Fibroblast of lung (primary cell): Measurements from ENCODE around the gene MEGF10. TPM values are rescaled to one million over a fixed set of nuclear protein-coding genes. Genes with fewer than 3 reads are reported as not detected.

Source experiments
- DNase-seq, 2 donors: peaks; one replicate each; pipeline versions ENCODE4 v3.0.0 to v3.0.0-alpha.2; 2010; ENCODE audit warnings: low read depth in 2 of 2
- H2AFZ ChIP-seq: 2 replicates; pipeline ENCODE4 v1.5.1; 2012; ENCODE audit warnings: low read length, control low read depth, inconsistent platforms
- H3K27ac ChIP-seq: 2 replicates; pipeline ENCODE4 v1.5.1; 2011; ENCODE audit warnings: low read length, control low read depth; ENCODE audit not compliant: insufficient read depth
- H3K27me3 ChIP-seq: 2 replicates; pipeline ENCODE4 v1.5.1; 2011; ENCODE audit warnings: mild to moderate bottlenecking, low read length; ENCODE audit not compliant: control insufficient read depth, insufficient read depth
- H3K36me3 ChIP-seq: 2 replicates; pipeline ENCODE4 v1.5.1; 2011; ENCODE audit warnings: low read length; ENCODE audit not compliant: control insufficient read depth, insufficient read depth
- H3K4me1 ChIP-seq: 2 replicates; pipeline ENCODE4 v1.5.1; 2011; ENCODE audit warnings: low read length; ENCODE audit not compliant: control insufficient read depth, insufficient read depth; ENCODE audit errors: extremely low read depth
- H3K4me2 ChIP-seq: 2 replicates; pipeline ENCODE4 v1.5.1; 2011; ENCODE audit warnings: low read length, control low read depth; ENCODE audit not compliant: insufficient read depth; ENCODE audit errors: extremely low read depth
- H3K4me3 ChIP-seq, 4 experiments: fragments of 200-600 bp in 1 of 4; sonication (generic) in 1 of 4; replicated peaks in 1 of 4; 2 replicates each; pipeline ENCODE4 v1.5.1; 2011 to 2016; ENCODE audit warnings: low read length in 4 of 4, low read depth in 3 of 4, mild to moderate bottlenecking in 3 of 4, control low read depth in 2 of 4, inconsistent platforms in 1 of 4, mixed read lengths in 1 of 4; ENCODE audit not compliant: insufficient read depth in 1 of 4; ENCODE audit errors: control extremely low read depth in 1 of 4
- H3K79me2 ChIP-seq: 2 replicates; pipeline ENCODE4 v1.5.1; 2012; ENCODE audit warnings: mild to moderate bottlenecking, low read length, inconsistent platforms; ENCODE audit not compliant: control insufficient read depth, insufficient read depth
- H3K9ac ChIP-seq: 2 replicates; pipeline ENCODE4 v1.5.1; 2011; ENCODE audit warnings: mild to moderate bottlenecking, low read length, control low read depth; ENCODE audit not compliant: insufficient read depth
- H3K9me3 ChIP-seq: 2 replicates; pipeline ENCODE4 v1.5.1; 2012; ENCODE audit warnings: low read depth, low read length; ENCODE audit not compliant: control insufficient read depth, insufficient read depth
- H4K20me1 ChIP-seq: 2 replicates; pipeline ENCODE4 v1.5.1; 2011; ENCODE audit warnings: low read length; ENCODE audit not compliant: control insufficient read depth, insufficient read depth; ENCODE audit errors: extremely low read depth
- EZH2 ChIP-seq: IDR thresholded peaks from 2 replicates; pipeline ENCODE4 v1.5.1; 2012; ENCODE audit warnings: low read length, control low read depth, mild to moderate bottlenecking; ENCODE audit errors: missing control alignments
- polyA plus RNA-seq, 2 donors: library from polyadenylated mRNA; depleted of rRNA in 1 of 2; stranded (reverse) in 1 of 2; unstranded in 1 of 2; fragments of >200 nt; gene quantifications; 2 replicates each; pipeline ENCODE4 v1.2.1, GENCODE V29; 2011 to 2012; ENCODE audit warnings: missing spikeins in 1 of 2
- total RNA-seq: library from RNA; depleted of rRNA; stranded (reverse); fragments of >200 nt; gene quantifications from 2 replicates; pipeline ENCODE4 v1.2.1, GENCODE V29; 2014
- TF ChIP-seq, protein P1 (sequence below), 2 donors: IDR thresholded peaks in 1 of 2; conservative IDR thresholded peaks in 1 of 2; 1 replicate in 1 of 2; 2 replicates in 1 of 2; pipeline ENCODE4 v1.5.1; 2011 to 2012; ENCODE audit warnings: low read length in 2 of 2, control low read depth in 1 of 2, inconsistent platforms in 1 of 2, low read depth in 1 of 2, mild to moderate bottlenecking in 1 of 2

MEGF10 gene
- total and polyA plus RNA-seq, 2 donors (not counting 1 experiment from before 2014, with no cell fraction given) = under 0.01 to 0.02 TPM

GRCh38 chr5:127293373-127293772 lies 2.8 kb downstream of the MEGF10 start:
- H3K4me3 ChIP-seq = no peak overlapping the region
- no peak overlapping the region for H3K4me2 ChIP-seq
- peaks cover 9% of the 10 kb centered on the region for H3K27me3 ChIP-seq

DNA sequence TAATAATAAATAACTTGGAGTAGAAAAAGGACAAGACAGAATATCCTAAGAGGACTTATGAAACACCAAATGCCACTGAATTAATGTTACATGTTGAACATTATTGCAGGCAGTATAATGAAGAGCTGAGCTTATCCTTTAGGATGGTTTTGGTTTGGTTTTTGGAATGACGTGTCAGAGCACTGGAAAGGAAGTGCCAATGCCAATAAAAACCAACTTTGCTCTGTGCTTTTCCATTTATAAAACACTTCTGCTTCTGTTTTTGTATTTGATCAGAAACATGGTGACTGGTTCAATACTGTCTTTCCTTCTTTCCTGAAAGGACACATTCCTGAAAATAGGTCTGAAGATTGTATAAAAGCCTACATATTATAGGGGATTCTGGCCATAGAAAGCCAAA lies 4.2 kb downstream of the MEGF10 start:
- DNase-seq = no peak
- TF ChIP-seq EZH2 = no peak
- TF ChIP-seq, protein P1, sequence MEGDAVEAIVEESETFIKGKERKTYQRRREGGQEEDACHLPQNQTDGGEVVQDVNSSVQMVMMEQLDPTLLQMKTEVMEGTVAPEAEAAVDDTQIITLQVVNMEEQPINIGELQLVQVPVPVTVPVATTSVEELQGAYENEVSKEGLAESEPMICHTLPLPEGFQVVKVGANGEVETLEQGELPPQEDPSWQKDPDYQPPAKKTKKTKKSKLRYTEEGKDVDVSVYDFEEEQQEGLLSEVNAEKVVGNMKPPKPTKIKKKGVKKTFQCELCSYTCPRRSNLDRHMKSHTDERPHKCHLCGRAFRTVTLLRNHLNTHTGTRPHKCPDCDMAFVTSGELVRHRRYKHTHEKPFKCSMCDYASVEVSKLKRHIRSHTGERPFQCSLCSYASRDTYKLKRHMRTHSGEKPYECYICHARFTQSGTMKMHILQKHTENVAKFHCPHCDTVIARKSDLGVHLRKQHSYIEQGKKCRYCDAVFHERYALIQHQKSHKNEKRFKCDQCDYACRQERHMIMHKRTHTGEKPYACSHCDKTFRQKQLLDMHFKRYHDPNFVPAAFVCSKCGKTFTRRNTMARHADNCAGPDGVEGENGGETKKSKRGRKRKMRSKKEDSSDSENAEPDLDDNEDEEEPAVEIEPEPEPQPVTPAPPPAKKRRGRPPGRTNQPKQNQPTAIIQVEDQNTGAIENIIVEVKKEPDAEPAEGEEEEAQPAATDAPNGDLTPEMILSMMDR (conservative IDR thresholded peaks at IDR 0.05 in 1 of 2, IDR thresholded peaks at IDR 0.05 in 1 of 2; ENCODE audit: low read depth in 1 of 2, low read length in 2 of 2) = no peak
- no peaks in the 10 kb centered on the region for H3K79me2 ChIP-seq
- no peaks in the 10 kb centered on the region for H3K9me3 ChIP-seq
- peaks cover 9% of the 10 kb centered on the region for H3K27me3 ChIP-seq
- no peak overlapping the region for H3K9ac ChIP-seq
- no peak overlapping the region for H3K4me2 ChIP-seq
- no peak overlapping the region for H3K27ac ChIP-seq
- H2AFZ ChIP-seq = no peak overlapping the region
- H4K20me1 ChIP-seq = no peaks in the 10 kb centered on the region
- H3K36me3 ChIP-seq = no peaks in the 10 kb centered on the region
- no peak overlapping the region for H3K4me3 ChIP-seq
- H3K4me1 ChIP-seq = no peaks in the 10 kb centered on the region

More at GRCh38 chr5:127293373-127293772, 2.8 kb downstream of the MEGF10 start:
- no peaks in the 10 kb centered on the region for H3K4me1 ChIP-seq
- H4K20me1 ChIP-seq = no peaks in the 10 kb centered on the region
- H3K79me2 ChIP-seq = no peaks in the 10 kb centered on the region
- H2AFZ ChIP-seq = no peak overlapping the region
- TF ChIP-seq, protein P1 (conservative IDR thresholded peaks at IDR 0.05 in 1 of 2, IDR thresholded peaks at IDR 0.05 in 1 of 2; ENCODE audit: low read depth in 1 of 2, low read length in 2 of 2) = no peak
- TF ChIP-seq EZH2 = no peak
- no peaks in the 10 kb centered on the region for H3K36me3 ChIP-seq
- no peak for DNase-seq
- no peak overlapping the region for H3K27ac ChIP-seq
- H3K9me3 ChIP-seq = no peaks in the 10 kb centered on the region
- H3K9ac ChIP-seq = no peak overlapping the region

GRCh38 chr5:127295454-127295853 lies 4.9 kb downstream of the MEGF10 start:
- Histone ChIP-seq H4K20me1 (no peaks in the 10 kb centered on the region), H3K79me2 (no peaks in the 10 kb centered on the region), H2AFZ (no peak overlapping the region), H3K9ac (no peak overlapping the region), H3K27me3 (peaks cover 8% of the 10 kb centered on the region), H3K36me3 (no peaks in the 10 kb centered on the region), H3K9me3 (no peaks in the 10 kb centered on the region), H3K4me2 (no peak overlapping the region), H3K4me1 (no peaks in the 10 kb centered on the region), H3K27ac (no peak overlapping the region), H3K4me3 (no peak overlapping the region)
- TF ChIP-seq, protein P1 (conservative IDR thresholded peaks at IDR 0.05 in 1 of 2, IDR thresholded peaks at IDR 0.05 in 1 of 2; ENCODE audit: low read depth in 1 of 2, low read length in 2 of 2) = no peak
- TF ChIP-seq EZH2 = no peak
- DNase-seq = no peak
